NCI-H345 (cell line): ENCODE results near the gene SREK1IP1.
A peak's percentile ranks its signal among the peaks of the same experiment; 100 is the strongest.
"Not testable (repeated sequence)": the region's sequence is repeated elsewhere in the genome, so short reads cannot be mapped to it uniquely, and the experiment has no call there.

Experiments used
- DNase-seq: peaks from one replicate; lab custom pipeline; 2025; lab: John Stamatoyannopoulos, UW

Gene SREK1IP1

GRCh38 chr5:64765804-64766504, 2.5 kb downstream of the SREK1IP1 start:
- no peak for DNase-seq

- DNase-seq = no peak
Measured at GRCh38 chr5:64763948-64764503, 4.5 kb downstream of the SREK1IP1 start.

GRCh38 chr5:64759960-64760660, 8.4 kb downstream of the SREK1IP1 start:
- no peak for DNase-seq

GRCh38 chr5:64758901-64759300, 9.6 kb downstream of the SREK1IP1 start:
- no peak for DNase-seq

- no peak for DNase-seq
Measured at GRCh38 chr5:64754066-64754465, 14.4 kb downstream of the SREK1IP1 start.

GRCh38 chr5:64749385-64749784, 19.1 kb downstream of the SREK1IP1 start:
- DNase-seq = no peak

GRCh38 chr5:64746446-64746845, 22.0 kb downstream of the SREK1IP1 start:
- DNase-seq = no peak

GRCh38 chr5:64744914-64745313, 23.6 kb downstream of the SREK1IP1 start:
- no peak for DNase-seq

- DNase-seq = no peak
Measured at GRCh38 chr5:64742821-64743220, 25.7 kb downstream of the SREK1IP1 start.

- DNase-seq = no peak
Measured at GRCh38 chr5:64742411-64742810, 26.1 kb downstream of the SREK1IP1 start.

GRCh38 chr5:64727150-64727549, 41.3 kb downstream of the SREK1IP1 start:
- DNase-seq = no peak

- DNase-seq = no peak
Measured at GRCh38 chr5:64722588-64722987, 45.9 kb downstream of the SREK1IP1 start.

GRCh38 chr5:64714495-64714894, 54.0 kb downstream of the SREK1IP1 start:
- not testable (repeated sequence) for DNase-seq

- no peak for DNase-seq
Measured at GRCh38 chr5:64707191-64707590, 61.3 kb downstream of the SREK1IP1 start.

GRCh38 chr5:64706074-64706473, 62.4 kb downstream of the SREK1IP1 start:
- DNase-seq = not testable (repeated sequence)

GRCh38 chr5:64700765-64701164, 67.7 kb downstream of the SREK1IP1 start:
- DNase-seq = no peak

- not testable (repeated sequence) for DNase-seq
Measured at GRCh38 chr5:64696414-64696813, 72.1 kb downstream of the SREK1IP1 start.

GRCh38 chr5:64693636-64694035, 74.9 kb downstream of the SREK1IP1 start:
- no peak for DNase-seq

GRCh38 chr5:64691291-64691690, 77.2 kb downstream of the SREK1IP1 start:
- no peak for DNase-seq

GRCh38 chr5:64690417-64691151, 77.9 kb downstream of the SREK1IP1 start, which contains the start of gene SHISAL2B:
SHISAL2B (plus strand) TSS chr5:64690503; CDS start chr5:64690624, 121 bp downstream.
- DNase-seq = peak; percentile 25

GRCh38 chr5:64690104-64690416, 78.4 kb downstream of the SREK1IP1 start:
- no peak for DNase-seq

GRCh38 chr5:64688965-64689364, 79.5 kb downstream of the SREK1IP1 start:
- no peak for DNase-seq

- no peak for DNase-seq
Measured at GRCh38 chr5:64688391-64688790, 80.1 kb downstream of the SREK1IP1 start.
